GM12875 (cell line): ENCODE data around the gene SRSF2.
"Not testable (repeated sequence)": the region's sequence is repeated elsewhere in the genome, so short reads cannot be mapped to it uniquely, and the experiment has no call there.

Source experiments
- H3K4me3 ChIP-seq: one replicate; pipeline ENCODE4 v1.5.1; 2011; ENCODE audit warnings: low read depth, low read length, control low read depth
- TF ChIP-seq, protein P1 (sequence below): IDR thresholded peaks from 2 replicates; pipeline ENCODE4 v1.5.1; 2011; ENCODE audit warnings: low read depth, mild to moderate bottlenecking, control low read depth, inconsistent platforms, low read length, moderate library complexity, borderline replicate concordance; ENCODE audit not compliant: insufficient read depth

Gene SRSF2

DNA sequence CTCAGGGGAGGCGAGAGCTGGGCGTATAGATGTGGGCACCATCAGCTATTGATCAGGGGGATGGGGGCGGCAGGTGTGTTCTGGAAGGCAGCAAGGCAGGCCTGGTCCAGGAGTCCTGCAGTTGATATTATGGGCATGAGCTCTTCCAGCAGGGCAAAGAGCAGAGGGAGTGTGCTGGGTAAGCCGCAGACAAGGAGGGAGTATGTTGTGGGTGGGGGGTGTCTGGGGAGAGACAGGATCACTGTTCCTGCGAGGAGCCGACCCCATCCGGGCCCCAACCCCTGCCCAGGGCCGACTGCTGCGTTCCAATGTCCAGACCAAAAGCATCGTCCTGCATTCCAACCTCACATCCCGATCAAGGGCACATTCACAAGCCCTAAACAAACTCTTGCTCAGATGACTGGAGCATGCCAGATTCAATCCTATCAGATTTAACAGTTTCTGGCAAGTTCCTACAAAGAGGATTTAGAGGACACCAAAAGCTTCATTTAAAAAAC is 35.6 kb downstream of the SRSF2 start:
- H3K4me3 ChIP-seq, result no peak overlapping the region
- TF ChIP-seq, protein P1, sequence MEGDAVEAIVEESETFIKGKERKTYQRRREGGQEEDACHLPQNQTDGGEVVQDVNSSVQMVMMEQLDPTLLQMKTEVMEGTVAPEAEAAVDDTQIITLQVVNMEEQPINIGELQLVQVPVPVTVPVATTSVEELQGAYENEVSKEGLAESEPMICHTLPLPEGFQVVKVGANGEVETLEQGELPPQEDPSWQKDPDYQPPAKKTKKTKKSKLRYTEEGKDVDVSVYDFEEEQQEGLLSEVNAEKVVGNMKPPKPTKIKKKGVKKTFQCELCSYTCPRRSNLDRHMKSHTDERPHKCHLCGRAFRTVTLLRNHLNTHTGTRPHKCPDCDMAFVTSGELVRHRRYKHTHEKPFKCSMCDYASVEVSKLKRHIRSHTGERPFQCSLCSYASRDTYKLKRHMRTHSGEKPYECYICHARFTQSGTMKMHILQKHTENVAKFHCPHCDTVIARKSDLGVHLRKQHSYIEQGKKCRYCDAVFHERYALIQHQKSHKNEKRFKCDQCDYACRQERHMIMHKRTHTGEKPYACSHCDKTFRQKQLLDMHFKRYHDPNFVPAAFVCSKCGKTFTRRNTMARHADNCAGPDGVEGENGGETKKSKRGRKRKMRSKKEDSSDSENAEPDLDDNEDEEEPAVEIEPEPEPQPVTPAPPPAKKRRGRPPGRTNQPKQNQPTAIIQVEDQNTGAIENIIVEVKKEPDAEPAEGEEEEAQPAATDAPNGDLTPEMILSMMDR, result no peak

DNA sequence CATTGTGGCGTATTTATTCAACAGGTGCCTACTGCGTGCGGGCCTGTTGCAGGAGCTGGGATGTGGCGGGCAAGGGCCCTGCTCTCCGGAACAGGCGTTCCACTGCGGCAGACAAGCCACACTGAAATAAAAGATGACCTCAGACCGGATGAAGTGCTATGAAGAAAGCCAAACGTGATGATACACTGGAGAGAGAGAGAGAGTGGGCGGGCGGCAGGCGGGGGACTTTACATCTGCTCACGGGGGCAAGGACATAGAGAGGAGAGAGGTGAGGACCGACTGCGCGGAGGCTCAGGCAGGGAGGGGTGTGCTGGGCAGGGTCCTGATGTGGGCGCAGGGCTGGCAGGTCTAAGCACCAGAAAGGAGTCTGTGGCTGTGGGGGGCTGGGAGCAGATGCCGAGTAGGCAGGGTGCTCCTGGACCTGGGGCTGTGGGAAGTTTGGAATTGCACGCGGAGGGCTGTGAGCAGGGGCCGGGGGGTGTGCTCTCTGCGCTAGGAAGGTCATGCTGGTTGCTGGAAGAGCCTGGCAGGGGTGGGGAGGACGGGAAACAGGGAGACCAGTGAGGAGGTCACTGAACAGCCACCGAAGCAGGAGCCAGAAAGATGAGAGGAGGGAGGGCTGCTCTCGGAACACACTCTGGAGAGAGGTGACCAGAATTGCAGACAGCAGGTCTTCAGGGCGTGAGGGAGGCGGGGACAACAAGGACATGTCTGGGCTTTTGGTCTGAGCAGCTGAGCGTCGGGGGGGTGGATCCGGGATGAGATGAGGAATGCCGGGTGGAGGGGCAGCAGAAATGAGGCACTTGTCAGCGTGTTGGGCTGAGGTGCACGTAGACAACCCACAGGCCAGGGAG is 36.3 kb downstream of the SRSF2 start:
- H3K4me3 ChIP-seq, result no peak overlapping the region
- TF ChIP-seq, protein P1, result no peak

DNA sequence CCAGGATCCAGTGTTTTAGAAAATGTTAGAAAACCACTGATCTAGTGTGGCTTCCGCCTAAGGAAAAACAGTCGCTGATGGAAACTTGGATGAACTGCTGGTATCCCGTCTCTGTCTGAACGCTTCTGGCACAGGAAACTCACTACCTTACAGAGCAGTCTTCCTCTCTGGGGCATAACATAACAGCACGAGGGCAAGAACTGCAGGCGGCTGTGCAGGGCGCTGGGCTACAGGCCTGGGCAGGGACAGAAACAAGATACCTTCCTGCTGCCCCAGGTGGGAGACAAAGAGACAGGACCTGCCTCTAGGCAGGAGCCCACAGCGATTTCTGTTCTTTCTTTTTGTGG is 36.9 kb downstream of the SRSF2 start:
- H3K4me3 ChIP-seq, result no peak overlapping the region
- TF ChIP-seq, protein P1, result no peak

GRCh38 chr17:76698466-76698977 is 38.6 kb downstream of the SRSF2 start:
- not testable (repeated sequence) for H3K4me3 ChIP-seq

DNA sequence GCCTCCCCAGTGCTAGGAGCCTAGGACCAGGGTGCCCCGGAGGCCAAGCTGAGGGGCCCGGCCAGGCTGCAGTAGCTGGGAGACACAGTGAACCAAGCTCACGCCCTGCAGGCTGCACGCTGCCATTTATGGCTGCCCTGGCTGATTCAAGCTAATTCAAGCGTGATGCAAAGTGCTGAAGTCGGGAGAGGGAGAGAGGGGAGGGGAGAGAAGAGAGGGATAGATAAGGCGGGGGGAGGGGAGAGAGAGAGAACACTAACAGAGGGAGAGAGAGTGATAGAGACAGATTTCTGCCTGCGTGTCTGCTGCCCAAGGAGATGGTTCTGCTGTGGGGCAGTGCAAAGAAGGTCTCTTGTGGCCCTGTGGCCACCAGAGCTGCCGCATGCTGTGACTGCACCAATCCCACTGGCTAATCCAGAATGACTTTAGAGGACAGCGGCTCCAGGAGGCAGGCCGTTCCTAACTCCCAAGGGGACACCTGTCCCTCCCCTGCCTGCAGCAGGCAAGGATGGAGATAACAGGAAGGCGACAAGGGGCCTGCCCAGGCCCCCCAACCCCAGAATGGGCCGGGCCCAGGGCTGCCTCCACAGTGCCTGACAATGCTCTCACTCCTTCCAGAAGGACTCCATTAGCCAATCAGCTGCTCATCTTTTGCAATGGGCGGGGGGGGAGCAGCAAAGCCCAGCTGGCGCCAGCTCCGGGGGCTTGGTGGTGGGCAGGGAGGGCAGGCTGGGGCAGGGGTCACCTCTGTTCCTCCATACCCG is 39.2 kb downstream of the SRSF2 start:
- TF ChIP-seq, protein P1, result no peak
- H3K4me3 ChIP-seq, result no peak overlapping the region

GRCh38 chr17:76696763-76697701 is 40.1 kb downstream of the SRSF2 start:
- TF ChIP-seq, protein P1, result no peak
- no peak overlapping the region for H3K4me3 ChIP-seq
